OCI-LY7 (cell line): ENCODE data around the gene HES7. TPM values are rescaled to one million over a fixed set of nuclear protein-coding genes. Genes with fewer than 3 reads are reported as not detected.

Experiments
- BruUV-seq: library from RNA; stranded (reverse); fragments of 400-500 nt; replicated peaks from 2 replicates; lab custom pipeline; 2021; lab: Mats Ljungman, UMichigan
- CTCF ChIA-PET: fragments of 300-600 bp; sonication (Branson Sonifier 250); formaldehyde crosslinking; loops from one replicate; lab custom pipeline; 2022; ENCODE audit warnings: antibody characterized with exemption; ENCODE audit not compliant: unreplicated experiment; lab: Charles Lee
- POLR2A ChIA-PET: fragments of 300-600 bp; sonication (Branson Sonifier 250); formaldehyde crosslinking; loops from one replicate; lab custom pipeline; 2022; ENCODE audit warnings: antibody characterized with exemption; lab: Charles Lee
- DNase-seq: peaks from one replicate; pipeline ENCODE4 v3.0.0-alpha.2; 2015; ENCODE audit warnings: low spot score
- H2AFZ ChIP-seq: fragments of 200-600 bp; sonication (generic), shearing (Covaris generic); 2 replicates; pipeline ENCODE4 v1.6.1; 2014; ENCODE audit warnings: mild to moderate bottlenecking, antibody characterized with exemption, low read length, moderate library complexity
- H3K27ac ChIP-seq: fragments of 200-600 bp; sonication (generic); 2 replicates; pipeline ENCODE4 v1.5.1; 2014; ENCODE audit warnings: mixed run types, low read depth, mild to moderate bottlenecking, moderate library complexity, low read length, inconsistent platforms; ENCODE audit not compliant: poor library complexity, severe bottlenecking
- H3K36me3 ChIP-seq: fragments of 200-600 bp; sonication (generic); 2 replicates; pipeline ENCODE4 v1.6.1; 2014; ENCODE audit warnings: mild to moderate bottlenecking, antibody characterized with exemption, low read length, moderate library complexity, mixed read lengths; ENCODE audit not compliant: insufficient read depth
- H3K4me1 ChIP-seq: fragments of 200-600 bp; sonication (generic); 2 replicates; pipeline ENCODE4 v1.5.1; 2014; ENCODE audit warnings: mild to moderate bottlenecking, low read length; ENCODE audit not compliant: insufficient read depth, poor library complexity, severe bottlenecking
- H3K4me2 ChIP-seq: fragments of 200-600 bp; sonication (generic); 2 replicates; pipeline ENCODE4 v1.6.1; 2014; ENCODE audit warnings: mild to moderate bottlenecking, low read length
- H3K4me3 ChIP-seq: fragments of 200-600 bp; sonication (generic); 2 replicates; pipeline ENCODE4 v1.5.1; 2014; ENCODE audit warnings: mild to moderate bottlenecking, low read depth, low read length; ENCODE audit not compliant: poor library complexity, severe bottlenecking
- H3K79me2 ChIP-seq: fragments of 200-600 bp; sonication (generic); 2 replicates; pipeline ENCODE4 v1.6.1; 2016; ENCODE audit warnings: low read depth, mild to moderate bottlenecking, low read length, moderate library complexity, mixed read lengths; ENCODE audit not compliant: insufficient read depth
- H3K9me2 ChIP-seq: fragments of 200-600 bp; sonication (generic); 2 replicates; pipeline ENCODE4 v1.6.1; 2016; ENCODE audit warnings: mild to moderate bottlenecking, low read length, mixed read lengths; ENCODE audit not compliant: insufficient read depth
- H3K9me3 ChIP-seq: fragments of 200-600 bp; sonication (generic); 2 replicates; pipeline ENCODE4 v1.6.1; 2014; ENCODE audit warnings: mild to moderate bottlenecking, mixed run types, low read length, mixed read lengths
- H4K20me1 ChIP-seq: fragments of 200-600 bp; sonication (generic); 2 replicates; pipeline ENCODE4 v1.6.1; 2014; ENCODE audit warnings: mild to moderate bottlenecking, antibody characterized with exemption, low read length, moderate library complexity, mixed read lengths; ENCODE audit not compliant: insufficient read depth
- EZH2phosphoT487 ChIP-seq: fragments of 200-600 bp; sonication (generic); IDR thresholded peaks from 2 replicates; pipeline ENCODE4 v1.6.1; 2018; ENCODE audit warnings: low read depth, borderline replicate concordance, mild to moderate bottlenecking, mixed run types, antibody characterized with exemption, low read length, moderate library complexity, mixed read lengths
- intact Hi-C: fragments of 100-400 bp; cut with micrococcal nuclease; formaldehyde crosslinking; loops from one replicate; pipeline ENCODE4 v1.10.0; 2022; ENCODE audit not compliant: unreplicated experiment
- total RNA-seq, 2 experiments: library from RNA; depleted of rRNA in 1 of 2; stranded (reverse); fragments of >200 nt in 1 of 2; shearing (Covaris generic) in 1 of 2; gene quantifications; 2 replicates each; pipeline ENCODE4 v1.2.3, GENCODE V29; 2014 to 2022
- TF ChIP-seq, protein P1 (sequence below): fragments of 200-600 bp; sonication (generic); conservative IDR thresholded peaks from 2 replicates; pipeline ENCODE4 v1.5.1; 2014; ENCODE audit warnings: mild to moderate bottlenecking, antibody characterized with exemption, low read length, moderate library complexity, mixed read lengths

Gene HES7
- total RNA-seq, 2 experiments from 2014 or later, result 0.44 to 5.8 TPM

DNA sequence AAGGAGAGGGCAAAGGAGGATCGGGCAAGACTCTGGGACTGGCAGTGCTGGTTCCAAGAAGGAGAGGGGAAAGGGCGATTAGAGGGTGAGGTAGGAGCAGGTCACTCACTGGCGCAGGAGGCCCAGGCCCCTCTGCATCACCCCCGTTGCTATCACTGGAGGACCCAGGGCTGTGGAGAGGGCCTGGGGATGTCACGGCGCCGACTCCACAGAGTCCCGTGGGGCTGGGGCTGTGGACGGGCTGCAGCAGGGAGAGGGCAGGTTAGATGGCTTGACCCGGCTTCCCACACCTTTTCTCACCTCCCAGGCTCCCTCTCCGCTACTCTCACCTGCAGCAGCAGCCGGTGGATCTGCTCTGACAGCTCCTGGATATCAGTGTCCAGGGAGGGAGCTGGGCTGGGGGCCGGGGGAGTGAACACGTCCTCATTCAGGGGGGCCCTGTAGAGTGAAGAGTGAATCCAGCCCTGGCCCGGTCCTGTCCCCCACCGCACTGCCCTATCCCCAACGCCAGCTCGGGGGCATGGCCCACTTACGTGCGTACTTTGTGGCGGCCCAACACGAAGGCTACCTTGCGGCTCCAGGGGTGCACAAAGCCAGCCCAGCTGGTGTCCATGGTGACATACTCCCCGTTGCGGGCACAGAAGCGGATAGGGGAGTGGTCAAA, 23.4 kb upstream of the HES7 start:
- intact Hi-C loops, result no loop called here
- Histone ChIP-seq H3K9me2 (no peaks in the 10 kb centered on the region), H3K9me3 (no peaks in the 10 kb centered on the region), H3K4me3 (no peak overlapping the region), H3K27ac (no peak overlapping the region), H2AFZ (no peak overlapping the region), H3K36me3 (peaks cover 71% of the 10 kb centered on the region), H3K79me2 (peaks cover 8% of the 10 kb centered on the region; the same call in 1 of the 2 replicates), H3K4me2 (no peak overlapping the region), H4K20me1 (no peaks in the 10 kb centered on the region; the same call in 1 of the 2 replicates), H3K4me1 (peaks cover 10% of the 10 kb centered on the region)
- ChIA-PET CTCF (no interaction called here), POLR2A (interaction anchor here (0.6 kb wide), 1 partner anchor 161 kb away, joined by 3 read pairs; no protein-coding TSS in a partner anchor)
- BruUV-seq, result no TSS peak
- DNase-seq, result no peak
- no peak for TF ChIP-seq EZH2phosphoT487
- TF ChIP-seq, protein P1, sequence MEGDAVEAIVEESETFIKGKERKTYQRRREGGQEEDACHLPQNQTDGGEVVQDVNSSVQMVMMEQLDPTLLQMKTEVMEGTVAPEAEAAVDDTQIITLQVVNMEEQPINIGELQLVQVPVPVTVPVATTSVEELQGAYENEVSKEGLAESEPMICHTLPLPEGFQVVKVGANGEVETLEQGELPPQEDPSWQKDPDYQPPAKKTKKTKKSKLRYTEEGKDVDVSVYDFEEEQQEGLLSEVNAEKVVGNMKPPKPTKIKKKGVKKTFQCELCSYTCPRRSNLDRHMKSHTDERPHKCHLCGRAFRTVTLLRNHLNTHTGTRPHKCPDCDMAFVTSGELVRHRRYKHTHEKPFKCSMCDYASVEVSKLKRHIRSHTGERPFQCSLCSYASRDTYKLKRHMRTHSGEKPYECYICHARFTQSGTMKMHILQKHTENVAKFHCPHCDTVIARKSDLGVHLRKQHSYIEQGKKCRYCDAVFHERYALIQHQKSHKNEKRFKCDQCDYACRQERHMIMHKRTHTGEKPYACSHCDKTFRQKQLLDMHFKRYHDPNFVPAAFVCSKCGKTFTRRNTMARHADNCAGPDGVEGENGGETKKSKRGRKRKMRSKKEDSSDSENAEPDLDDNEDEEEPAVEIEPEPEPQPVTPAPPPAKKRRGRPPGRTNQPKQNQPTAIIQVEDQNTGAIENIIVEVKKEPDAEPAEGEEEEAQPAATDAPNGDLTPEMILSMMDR, result no peak

DNA sequence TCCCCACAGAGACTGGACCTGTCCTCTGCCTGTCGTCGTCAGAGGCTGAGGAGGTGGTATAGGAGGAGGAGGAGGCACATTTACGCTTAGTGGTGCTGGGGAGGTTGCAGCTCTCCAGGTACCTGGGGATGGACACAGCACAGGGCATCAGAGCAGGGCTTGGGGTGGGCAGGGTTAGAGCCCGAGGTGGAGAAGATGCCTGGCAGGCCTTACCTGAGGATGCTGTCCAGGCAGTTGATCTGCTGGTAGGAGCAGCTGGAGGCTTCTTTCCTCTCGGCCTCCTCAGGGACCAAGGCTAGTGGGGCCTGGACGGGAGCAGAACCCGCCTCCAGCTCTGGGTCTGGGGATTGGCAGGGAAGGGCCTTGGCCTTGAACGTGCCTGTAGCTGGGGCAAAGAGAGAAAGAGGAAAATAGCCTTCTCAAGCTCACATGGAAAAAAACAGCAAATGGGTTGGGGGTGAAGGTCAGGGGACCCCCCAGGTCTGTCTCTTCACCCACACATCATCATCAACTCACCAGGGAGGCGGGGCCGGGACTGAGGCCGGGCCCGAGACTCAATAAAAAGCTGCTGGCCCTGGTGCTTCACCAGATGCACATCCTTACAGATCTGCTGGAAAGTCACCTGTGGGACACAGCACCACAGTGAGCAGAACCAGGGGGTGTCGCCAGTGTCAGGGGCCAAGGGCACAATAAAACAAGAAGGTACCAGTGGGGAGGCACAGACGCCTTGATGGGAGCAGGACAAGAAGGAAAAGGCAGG, 22.7 kb upstream of the HES7 start:
- POLR2A ChIA-PET, result no interaction called here
- CTCF ChIA-PET, result no interaction called here
- no peak overlapping the region for H3K4me2 ChIP-seq
- H3K4me3 ChIP-seq, result no peak overlapping the region
- DNase-seq, result no peak
- no peaks in the 10 kb centered on the region for H3K9me2 ChIP-seq
- H4K20me1 ChIP-seq, result no peaks in the 10 kb centered on the region; the same call in 1 of the 2 replicates
- TF ChIP-seq EZH2phosphoT487, result no peak
- TF ChIP-seq, protein P1, result no peak
- no TSS peak for BruUV-seq
- no peak overlapping the region for H3K27ac ChIP-seq
- H3K9me3 ChIP-seq, result no peaks in the 10 kb centered on the region
- H2AFZ ChIP-seq, result no peak overlapping the region
- peaks cover 9% of the 10 kb centered on the region for H3K4me1 ChIP-seq
- intact Hi-C loops, result no loop called here
- peaks cover 8% of the 10 kb centered on the region; the same call in 1 of the 2 replicates for H3K79me2 ChIP-seq
- H3K36me3 ChIP-seq, result peaks cover 72% of the 10 kb centered on the region
